Colonic mucosa (tissue), 4 donors: Measurements from ENCODE around the gene SKA3. TPM values are rescaled to one million over a fixed set of nuclear protein-coding genes. Genes with fewer than 3 reads are reported as not detected.

ENCODE experiments used
- DNase-seq: peaks from one replicate; pipeline ENCODE4 v3.0.0-alpha.2; 2020
- H3K27ac ChIP-seq: fragments of 200-600 bp; one replicate; pipeline ENCODE4 v1.8.0; 2021
- H3K27me3 ChIP-seq: fragments of 200-600 bp; one replicate; pipeline ENCODE4 v1.8.0; 2021
- H3K36me3 ChIP-seq: fragments of 200-600 bp; one replicate; pipeline ENCODE4 v1.8.0; 2021
- H3K4me1 ChIP-seq: fragments of 200-600 bp; one replicate; pipeline ENCODE4 v1.8.0; 2021; ENCODE audit warnings: mild to moderate bottlenecking
- H3K4me3 ChIP-seq: fragments of 200-600 bp; one replicate; pipeline ENCODE4 v1.8.0; 2021
- H3K9ac ChIP-seq, 2 donors: one replicate each; pipeline ENCODE4 v1.7.0; 2013; ENCODE audit warnings: control low read depth in 2 of 2, low read depth in 2 of 2, low read length in 2 of 2
- H3K9me3 ChIP-seq: fragments of 200-600 bp; one replicate; pipeline ENCODE4 v1.8.0; 2021
- intact Hi-C: fragments of 100-400 bp; cut with DNase I; formaldehyde crosslinking; loops from one replicate; pipeline ENCODE4 v1.14.1; 2022
- total RNA-seq, 2 donors: library from RNA; stranded (reverse); fragmentation: NEBNext Ultra II Directional in 1 of 2; extraction: Animal tissue kit (Norgen Biotek cat#: 25700) in 1 of 2; gene quantifications; one replicate each; pipeline ENCODE4 v1.2.1, GENCODE V29; 2021
- TF ChIP-seq, protein P1 (sequence below): fragments of 200-600 bp; IDR thresholded peaks from one replicate; pipeline ENCODE4 v1.8.0; 2022; ENCODE audit warnings: antibody characterized with exemption, mild to moderate bottlenecking
- donor health status: healthy.
- donor health status: DM: no; HTN: no; CAD: no.
- donor health status: DM: no; HTN: no; CAD: no.

Gene SKA3
- total RNA-seq, 2 donors from 2014 or later, result 6.2 to 18.1 TPM

DNA sequence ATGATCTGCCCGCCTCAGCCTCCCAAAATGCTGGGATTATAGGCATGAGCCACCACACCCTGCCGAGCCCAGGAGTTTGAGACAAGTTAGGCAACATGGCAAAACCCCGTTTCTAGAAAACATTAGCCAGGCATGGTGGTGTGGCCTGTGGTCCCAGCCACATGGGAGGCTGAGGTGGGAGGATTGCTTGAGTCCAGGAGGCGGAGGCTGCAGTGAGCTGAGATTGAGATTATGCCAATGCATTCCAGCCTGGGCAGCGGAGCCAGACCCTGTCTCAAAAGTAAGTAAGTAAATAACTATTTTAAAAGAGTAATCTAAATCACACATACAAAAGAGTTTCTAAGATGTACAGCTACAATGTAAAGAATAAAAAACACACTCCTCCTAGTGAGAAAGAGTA is 41.9 kb downstream of the SKA3 start:
- DNase-seq, result no peak
- no peaks in the 10 kb centered on the region for H3K9me3 ChIP-seq
- intact Hi-C loops, result loop anchor here (10.0 kb wide), 1 partner anchor 190 kb away; no protein-coding TSS in a partner anchor
- H3K4me1 ChIP-seq, result peaks cover 2% of the 10 kb centered on the region
- no peak overlapping the region for H3K9ac ChIP-seq
- H3K36me3 ChIP-seq, result no peaks in the 10 kb centered on the region
- no peak overlapping the region for H3K4me3 ChIP-seq
- no peaks in the 10 kb centered on the region for H3K27me3 ChIP-seq
- TF ChIP-seq, protein P1, sequence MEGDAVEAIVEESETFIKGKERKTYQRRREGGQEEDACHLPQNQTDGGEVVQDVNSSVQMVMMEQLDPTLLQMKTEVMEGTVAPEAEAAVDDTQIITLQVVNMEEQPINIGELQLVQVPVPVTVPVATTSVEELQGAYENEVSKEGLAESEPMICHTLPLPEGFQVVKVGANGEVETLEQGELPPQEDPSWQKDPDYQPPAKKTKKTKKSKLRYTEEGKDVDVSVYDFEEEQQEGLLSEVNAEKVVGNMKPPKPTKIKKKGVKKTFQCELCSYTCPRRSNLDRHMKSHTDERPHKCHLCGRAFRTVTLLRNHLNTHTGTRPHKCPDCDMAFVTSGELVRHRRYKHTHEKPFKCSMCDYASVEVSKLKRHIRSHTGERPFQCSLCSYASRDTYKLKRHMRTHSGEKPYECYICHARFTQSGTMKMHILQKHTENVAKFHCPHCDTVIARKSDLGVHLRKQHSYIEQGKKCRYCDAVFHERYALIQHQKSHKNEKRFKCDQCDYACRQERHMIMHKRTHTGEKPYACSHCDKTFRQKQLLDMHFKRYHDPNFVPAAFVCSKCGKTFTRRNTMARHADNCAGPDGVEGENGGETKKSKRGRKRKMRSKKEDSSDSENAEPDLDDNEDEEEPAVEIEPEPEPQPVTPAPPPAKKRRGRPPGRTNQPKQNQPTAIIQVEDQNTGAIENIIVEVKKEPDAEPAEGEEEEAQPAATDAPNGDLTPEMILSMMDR, result no peak
- H3K27ac ChIP-seq, result no peak overlapping the region

DNA sequence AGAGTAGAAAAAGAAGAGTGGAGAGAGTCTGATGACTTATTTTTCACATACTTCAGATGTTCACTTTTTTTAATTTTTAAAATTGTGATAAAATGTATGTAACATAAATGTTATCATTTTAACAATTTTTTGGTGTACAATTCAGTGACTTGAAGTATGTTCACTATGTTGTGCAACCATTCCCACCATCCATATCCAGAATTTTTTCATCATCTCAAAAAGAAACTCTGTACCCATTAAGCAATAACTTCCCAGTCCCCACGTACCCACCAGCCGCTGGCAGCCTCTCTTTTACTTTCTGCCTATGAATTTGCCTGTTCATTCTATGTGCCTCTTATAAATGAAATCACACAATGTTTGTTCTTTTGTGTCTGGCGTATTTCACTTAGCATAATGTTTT is 43.3 kb downstream of the SKA3 start:
- TF ChIP-seq, protein P1, result no peak
- H3K9me3 ChIP-seq, result no peaks in the 10 kb centered on the region

DNA sequence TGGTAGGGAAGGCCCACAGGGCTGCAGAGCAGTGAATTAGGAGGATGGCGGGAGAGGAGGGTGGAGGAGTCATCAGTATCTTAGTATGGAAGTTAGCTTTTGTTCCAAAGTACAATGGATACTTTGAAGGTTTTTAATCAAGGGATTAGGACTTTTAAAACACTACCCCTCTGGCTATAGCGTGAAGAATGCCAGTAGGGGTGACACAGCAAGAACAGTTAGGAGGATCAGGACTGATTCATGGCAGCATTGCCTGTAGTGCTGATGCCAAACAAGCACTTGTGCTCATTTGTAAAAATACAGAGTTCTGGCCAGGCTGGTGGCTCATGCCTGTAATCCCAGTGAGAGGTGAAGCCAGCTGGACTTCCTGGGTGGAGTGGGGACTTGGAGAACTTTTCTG is 46.2 kb downstream of the SKA3 start:
- no peaks in the 10 kb centered on the region for H3K36me3 ChIP-seq
- TF ChIP-seq, protein P1, result no peak

More for the DNA sequence above, 43.3 kb downstream of the SKA3 start:
- Histone ChIP-seq H3K36me3 (no peaks in the 10 kb centered on the region), H3K4me3 (no peak overlapping the region), H3K27me3 (no peaks in the 10 kb centered on the region), H3K4me1 (no peaks in the 10 kb centered on the region), H3K27ac (no peak overlapping the region), H3K9ac (no peak overlapping the region)
- intact Hi-C loops, result loop anchor here (10.0 kb wide), 1 partner anchor 188 kb away; no protein-coding TSS in a partner anchor
- DNase-seq, result no peak

DNA sequence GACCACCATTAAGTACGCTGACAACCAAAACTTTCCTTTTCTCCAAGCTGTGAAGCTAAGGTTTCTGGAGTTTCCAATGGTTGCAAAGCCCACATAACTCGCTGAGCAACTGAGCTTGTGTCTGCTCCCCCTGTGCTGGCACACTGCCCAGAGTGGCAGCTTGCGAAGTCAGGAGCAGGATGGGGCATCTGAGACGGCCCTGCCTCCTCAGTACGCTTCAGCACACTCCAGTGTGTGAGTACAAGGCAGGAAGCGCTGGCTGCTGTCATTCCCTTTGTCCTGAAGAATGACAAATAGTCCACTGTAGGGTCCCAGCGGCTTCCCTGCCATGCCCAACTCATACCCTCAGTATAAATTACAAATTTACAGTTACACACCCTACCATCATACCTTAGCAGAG is 51.5 kb downstream of the SKA3 start:
- Histone ChIP-seq H3K27me3 (no peaks in the 10 kb centered on the region), H3K4me1 (no peaks in the 10 kb centered on the region), H3K36me3 (no peaks in the 10 kb centered on the region), H3K9ac (no peak overlapping the region), H3K9me3 (no peaks in the 10 kb centered on the region), H3K27ac (no peak overlapping the region), H3K4me3 (no peak overlapping the region)
- intact Hi-C loops, result no loop called here
- DNase-seq, result no peak
- TF ChIP-seq, protein P1, result no peak

More for the DNA sequence above, 46.2 kb downstream of the SKA3 start:
- Histone ChIP-seq H3K9me3 (no peaks in the 10 kb centered on the region), H3K27me3 (no peaks in the 10 kb centered on the region), H3K4me3 (no peak overlapping the region), H3K9ac (no peak overlapping the region), H3K4me1 (no peaks in the 10 kb centered on the region), H3K27ac (no peak overlapping the region)
- intact Hi-C loops, result loop anchor here (10.0 kb wide), 1 partner anchor 185 kb away; no protein-coding TSS in a partner anchor
- no peak for DNase-seq

DNA sequence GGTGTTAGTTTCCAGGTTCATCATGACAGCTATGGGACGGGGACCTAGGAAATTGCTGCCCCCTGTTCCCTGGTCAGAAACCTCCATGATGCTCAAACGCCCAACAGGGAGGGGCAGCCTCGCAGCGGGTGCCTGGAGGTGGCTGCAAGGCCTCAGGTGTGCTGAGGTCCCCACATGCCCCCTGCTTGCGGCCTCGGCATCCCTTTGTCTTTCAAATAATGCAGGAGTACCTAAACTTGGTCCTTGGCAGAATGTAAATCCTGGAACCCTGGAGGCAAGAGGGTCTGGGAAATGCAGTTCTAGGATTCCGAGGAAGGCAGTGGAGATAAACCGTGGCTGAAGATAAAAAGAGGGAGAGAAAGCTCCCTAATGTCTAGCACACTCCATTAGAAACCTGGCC is 52.4 kb downstream of the SKA3 start:
- no peaks in the 10 kb centered on the region for H3K36me3 ChIP-seq
- no peak overlapping the region for H3K9ac ChIP-seq
- no peak overlapping the region for H3K27ac ChIP-seq
- H3K27me3 ChIP-seq, result no peaks in the 10 kb centered on the region
- H3K9me3 ChIP-seq, result no peaks in the 10 kb centered on the region
- intact Hi-C loops, result no loop called here
- H3K4me3 ChIP-seq, result no peak overlapping the region
- no peak for DNase-seq
- no peaks in the 10 kb centered on the region for H3K4me1 ChIP-seq
- TF ChIP-seq, protein P1, result no peak
